ENCODE measurements around the gene MIB2. TPM values are rescaled to one million over a fixed set of nuclear protein-coding genes. Genes with fewer than 3 reads are reported as not detected.
A peak's percentile ranks its signal among the peaks of the same experiment; 100 is the strongest.

The MIB2 gene
- total RNA-seq, 2 experiments from 2014 or later, result 40.0 to 48.3 TPM

DNA sequence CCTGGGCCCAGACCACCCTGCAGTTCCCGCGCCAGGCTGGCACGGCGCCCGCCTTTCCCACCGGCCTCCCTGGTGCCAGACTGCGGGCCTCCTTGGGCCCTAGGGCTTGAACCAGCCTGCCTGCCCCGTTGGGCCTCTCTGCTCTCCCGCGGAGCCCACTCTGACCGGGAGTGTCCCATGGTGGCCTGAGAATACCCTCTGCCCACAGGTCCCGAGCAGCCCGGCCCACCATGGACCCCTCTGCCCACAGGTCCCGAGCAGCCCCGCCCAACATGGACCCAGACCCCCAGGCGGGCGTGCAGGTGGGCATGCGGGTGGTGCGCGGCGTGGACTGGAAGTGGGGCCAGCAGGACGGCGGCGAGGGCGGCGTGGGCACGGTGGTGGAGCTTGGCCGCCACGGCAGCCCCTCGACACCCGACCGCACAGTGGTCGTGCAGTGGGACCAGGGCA, 7.9 kb downstream of the MIB2 start:
- ATAC-seq (no peak), DNase-seq (no peak)
- no peaks in the 10 kb centered on the region for H3K4me1 Mint-ChIP-seq
- no peaks in the 10 kb centered on the region for H3K9me3 Mint-ChIP-seq (ENCODE audit: low read depth)
- no peaks in the 10 kb centered on the region for H3K36me3 Mint-ChIP-seq
- H3K27me3 Mint-ChIP-seq, result no peaks in the 10 kb centered on the region
- no peak overlapping the region for H3K4me3 Mint-ChIP-seq
- CTCF ChIA-PET, result no interaction called here
- no peak overlapping the region for H3K27ac Mint-ChIP-seq

GRCh38 chr1:1623631-1624442, 8.5 kb downstream of the MIB2 start:
- Mint-ChIP-seq H3K27ac (no peak overlapping the region), H3K27me3 (no peaks in the 10 kb centered on the region), H3K36me3 (no peaks in the 10 kb centered on the region), H3K4me3 (no peak overlapping the region), H3K4me1 (no peaks in the 10 kb centered on the region), H3K9me3 (ENCODE audit: low read depth) (no peaks in the 10 kb centered on the region)
- no peak for DNase-seq
- CTCF ChIA-PET, result no interaction called here
- ATAC-seq, result no peak

- H3K27ac Mint-ChIP-seq, result no peak overlapping the region
- H3K27me3 Mint-ChIP-seq, result no peaks in the 10 kb centered on the region
- ATAC-seq (no peak), DNase-seq (peak; percentile 41)
- H3K4me3 Mint-ChIP-seq, result no peak overlapping the region
- H3K4me1 Mint-ChIP-seq, result no peaks in the 10 kb centered on the region
- H3K36me3 Mint-ChIP-seq, result no peaks in the 10 kb centered on the region
- no peaks in the 10 kb centered on the region for H3K9me3 Mint-ChIP-seq (ENCODE audit: low read depth)
- CTCF ChIA-PET, result no interaction called here
These were observed 9.4 kb downstream of the MIB2 start for GRCh38 chr1:1624443-1625403.

GRCh38 chr1:1625404-1625775, 10.1 kb downstream of the MIB2 start:
- CTCF ChIA-PET, result no interaction called here
- Mint-ChIP-seq H3K27me3 (peaks cover 2% of the 10 kb centered on the region), H3K4me1 (peaks cover 2% of the 10 kb centered on the region), H3K36me3 (peaks cover 2% of the 10 kb centered on the region), H3K4me3 (no peak overlapping the region), H3K27ac (no peak overlapping the region), H3K9me3 (ENCODE audit: low read depth) (no peaks in the 10 kb centered on the region)
- no peak for ATAC-seq
- DNase-seq, result peak; percentile 38

- CTCF ChIA-PET, result no interaction called here
- ATAC-seq, result no peak
- Mint-ChIP-seq H3K4me1 (peaks cover 2% of the 10 kb centered on the region), H3K36me3 (peaks cover 2% of the 10 kb centered on the region), H3K27ac (no peak overlapping the region), H3K4me3 (no peak overlapping the region), H3K27me3 (peaks cover 3% of the 10 kb centered on the region), H3K9me3 (ENCODE audit: low read depth) (no peaks in the 10 kb centered on the region)
- peak; percentile 39 for DNase-seq
These were observed 10.5 kb downstream of the MIB2 start for GRCh38 chr1:1625824-1626206.

DNA sequence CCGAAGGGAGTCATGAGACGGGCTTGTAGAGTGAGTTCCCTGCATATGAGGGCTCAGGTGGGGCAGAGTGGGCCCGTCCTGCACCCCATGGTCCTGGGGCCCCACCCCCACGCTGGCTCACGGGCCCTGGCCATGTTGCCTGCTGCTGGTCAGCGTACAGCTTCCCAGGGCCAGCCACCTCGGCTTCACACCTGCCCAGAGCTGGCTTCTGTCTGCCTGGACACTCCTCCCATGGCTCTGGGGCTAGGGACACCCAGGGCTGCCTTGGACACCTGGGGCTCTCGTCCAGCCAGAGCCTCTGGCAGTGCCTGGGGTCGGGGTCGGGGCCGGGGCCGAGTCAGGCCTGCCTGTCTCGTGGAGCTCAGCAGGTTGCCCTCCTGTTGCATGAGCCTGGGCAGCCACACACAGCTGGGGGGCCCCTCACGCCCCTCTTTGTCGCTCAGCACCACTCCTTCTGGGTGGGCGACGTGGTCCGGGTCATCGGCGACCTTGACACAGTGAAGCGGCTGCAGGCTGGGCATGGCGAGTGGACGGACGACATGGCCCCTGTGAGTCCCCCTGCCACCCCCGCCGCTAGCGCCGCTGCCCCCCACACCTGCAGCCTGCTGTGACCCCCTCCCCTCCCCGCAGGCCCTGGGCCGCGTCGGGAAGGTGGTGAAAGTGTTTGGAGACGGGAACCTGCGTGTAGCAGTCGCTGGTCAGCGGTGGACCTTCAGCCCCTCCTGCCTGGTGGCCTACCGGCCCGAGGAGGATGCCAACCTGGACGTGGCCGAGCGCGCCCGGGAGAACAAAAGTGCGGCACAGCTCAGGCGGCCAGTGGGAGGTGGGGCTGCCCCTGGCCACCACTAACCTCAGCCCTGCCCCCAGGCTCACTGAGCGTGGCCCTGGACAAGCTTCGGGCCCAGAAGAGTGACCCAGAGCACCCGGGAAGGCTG, 11.2 kb downstream of the MIB2 start:
- ATAC-seq, result no peak
- H3K27ac Mint-ChIP-seq, result no peak overlapping the region
- H3K4me1 Mint-ChIP-seq, result peaks cover 3% of the 10 kb centered on the region
- no peak for DNase-seq
- CTCF ChIA-PET, result no interaction called here
- H3K36me3 Mint-ChIP-seq, result peaks cover 2% of the 10 kb centered on the region
- H3K27me3 Mint-ChIP-seq, result peaks cover 3% of the 10 kb centered on the region
- no peak overlapping the region for H3K4me3 Mint-ChIP-seq
- H3K9me3 Mint-ChIP-seq (ENCODE audit: low read depth), result no peaks in the 10 kb centered on the region

GRCh38 chr1:1627261-1627828, 12.0 kb downstream of the MIB2 start:
- Mint-ChIP-seq H3K4me1 (peaks cover 4% of the 10 kb centered on the region), H3K4me3 (no peak overlapping the region), H3K36me3 (peaks cover 2% of the 10 kb centered on the region), H3K27me3 (peaks cover 5% of the 10 kb centered on the region), H3K9me3 (ENCODE audit: low read depth) (no peaks in the 10 kb centered on the region), H3K27ac (no peak overlapping the region)
- no peak for ATAC-seq
- peak; percentile 43 for DNase-seq
- CTCF ChIA-PET, result interaction anchor here (4.0 kb wide), 1 partner anchor 12 kb away, joined by 30 read pairs; the partner anchor contains the start of gene MIB2

GRCh38 chr1:1627829-1628753, 12.8 kb downstream of the MIB2 start:
- Mint-ChIP-seq H3K27me3 (peaks cover 5% of the 10 kb centered on the region), H3K36me3 (peaks cover 2% of the 10 kb centered on the region), H3K4me1 (peaks cover 4% of the 10 kb centered on the region), H3K9me3 (ENCODE audit: low read depth) (no peaks in the 10 kb centered on the region), H3K4me3 (no peak overlapping the region), H3K27ac (peak overlapping the region; percentile 24)
- ATAC-seq, result no peak
- CTCF ChIA-PET, result interaction anchor here (0.9 to 4.0 kb wide), 5 partner anchors 8 to 281 kb away, joined by 3 to 30 read pairs (median 3); partner anchors contain the start of genes AURKAIP1 and MIB2
- DNase-seq, result no peak

GRCh38 chr1:1628754-1629429, 13.6 kb downstream of the MIB2 start:
- H3K4me3 Mint-ChIP-seq, result peak overlapping the region; percentile 13
- CTCF ChIA-PET, result interaction anchor here (0.9 to 4.0 kb wide), 5 partner anchors 9 to 281 kb away, joined by 3 to 30 read pairs (median 3); partner anchors contain the start of genes AURKAIP1 and MIB2

GRCh38 chr1:1629430-1630190, 14.3 kb downstream of the MIB2 start:
- Mint-ChIP-seq H3K4me1 (peaks cover 4% of the 10 kb centered on the region), H3K36me3 (peaks cover 2% of the 10 kb centered on the region), H3K27ac (peak overlapping the region; percentile 73), H3K27me3 (peaks cover 5% of the 10 kb centered on the region), H3K9me3 (ENCODE audit: low read depth) (no peaks in the 10 kb centered on the region), H3K4me3 (peak overlapping the region; percentile 58)
- DNase-seq (peak; percentile 83), ATAC-seq (peak; percentile 56)
- CTCF ChIA-PET, result interaction anchor here (0.9 to 4.0 kb wide), 6 partner anchors 14 to 280 kb away, joined by 3 to 30 read pairs (median 4); partner anchors contain the start of genes AURKAIP1 and MIB2

More at GRCh38 chr1:1628754-1629429, 13.6 kb downstream of the MIB2 start:
- Mint-ChIP-seq H3K27ac (peak overlapping the region; percentile 24), H3K27me3 (peaks cover 5% of the 10 kb centered on the region), H3K4me1 (peaks cover 4% of the 10 kb centered on the region), H3K36me3 (peaks cover 2% of the 10 kb centered on the region), H3K9me3 (ENCODE audit: low read depth) (no peaks in the 10 kb centered on the region)
- peak; percentile 15 for ATAC-seq
- DNase-seq, result peak; percentile 62
